ENCODE results near the gene PKDCC. TPM values are rescaled to one million over a fixed set of nuclear protein-coding genes. Genes with fewer than 3 reads are reported as not detected.
"Not testable (repeated sequence)": the region's sequence is repeated elsewhere in the genome, so short reads cannot be mapped to it uniquely, and the experiment has no call there.

The PKDCC gene
- total RNA-seq, 3 donors from 2014 or later: 0.19 TPM; not detected in 2

DNA sequence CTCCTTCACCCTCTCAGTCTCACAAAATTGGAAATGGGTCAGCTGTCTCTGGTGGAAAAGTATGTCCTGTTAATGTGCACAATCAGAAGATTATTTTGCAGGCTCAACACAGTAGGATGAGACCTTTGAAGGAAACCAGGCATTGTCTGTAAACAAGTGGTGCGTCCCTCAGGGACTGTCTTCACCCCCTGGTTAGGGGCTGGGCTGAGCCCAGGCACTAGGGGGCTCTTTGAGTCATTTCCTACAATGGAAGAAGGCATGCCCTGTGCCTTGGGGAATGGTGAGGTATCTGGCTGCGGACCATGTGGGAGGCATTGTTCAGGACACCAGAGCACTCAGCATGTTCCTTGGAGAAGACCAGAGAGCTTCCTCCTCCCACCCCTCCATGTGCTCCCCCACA, 26.8 kb downstream of the PKDCC start:
- no peaks in the 10 kb centered on the region for H3K9me3 Mint-ChIP-seq
- H3K27me3 Mint-ChIP-seq (ENCODE audit: low read depth): peaks cover 25% of the 10 kb centered on the region
- H3K36me3 Mint-ChIP-seq (ENCODE audit: insufficient read depth): no peaks in the 10 kb centered on the region
- no peaks in the 10 kb centered on the region for H3K4me1 Mint-ChIP-seq (ENCODE audit: low read depth)
- ATAC-seq (no peak), DNase-seq (no peak)
- no peak overlapping the region for H3K4me3 Mint-ChIP-seq

GRCh38 chr2:42076357-42077225, 28.8 kb downstream of the PKDCC start:
- DNase-seq: no peak
- Mint-ChIP-seq H3K9me3 (no peaks in the 10 kb centered on the region), H3K4me1 (ENCODE audit: low read depth) (no peaks in the 10 kb centered on the region), H3K27me3 (ENCODE audit: low read depth) (peaks cover 19% of the 10 kb centered on the region), H3K36me3 (ENCODE audit: insufficient read depth) (no peaks in the 10 kb centered on the region), H3K4me3 (no peak overlapping the region)
- no peak for ATAC-seq

- peaks cover 18% of the 10 kb centered on the region for H3K27me3 Mint-ChIP-seq (ENCODE audit: low read depth)
Observed at GRCh38 chr2:42077343-42077742, 29.5 kb downstream of the PKDCC start.

DNA sequence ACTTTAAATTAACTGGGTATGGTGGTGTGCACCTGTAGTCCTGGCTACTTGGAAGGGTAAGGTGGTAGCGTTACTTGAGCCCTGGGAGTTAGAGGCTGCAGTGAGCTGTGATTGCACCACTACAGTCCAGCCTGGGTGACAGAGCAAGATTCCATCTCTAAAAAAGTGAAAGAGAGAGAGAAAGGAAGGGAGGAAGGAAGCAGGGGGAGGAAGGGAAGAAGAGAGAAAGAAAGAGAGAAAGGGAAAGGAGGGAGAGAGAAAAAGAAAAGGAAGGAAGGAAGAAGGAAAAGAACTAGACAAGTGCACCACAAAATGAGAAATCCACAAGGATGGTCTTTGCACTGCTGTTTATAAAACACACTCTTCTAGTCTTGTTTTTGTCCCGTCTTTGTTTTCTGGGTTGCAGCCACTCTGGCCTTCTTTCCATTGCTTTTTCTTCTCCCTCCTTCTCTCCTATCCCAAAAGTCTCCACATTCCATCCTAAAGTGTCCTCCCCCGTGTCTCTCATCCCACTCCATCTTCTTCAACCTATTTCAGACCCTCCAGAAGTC, 32.0 kb downstream of the PKDCC start:
- DNase-seq: no peak
- no peak for ATAC-seq
- no peak overlapping the region for H3K4me3 Mint-ChIP-seq
- H3K9me3 Mint-ChIP-seq: no peaks in the 10 kb centered on the region
- peaks cover 15% of the 10 kb centered on the region for H3K27me3 Mint-ChIP-seq (ENCODE audit: low read depth)
- no peaks in the 10 kb centered on the region for H3K36me3 Mint-ChIP-seq (ENCODE audit: insufficient read depth)
- peaks cover 4% of the 10 kb centered on the region for H3K4me1 Mint-ChIP-seq (ENCODE audit: low read depth)

More at GRCh38 chr2:42077343-42077742, 29.5 kb downstream of the PKDCC start:
- no peaks in the 10 kb centered on the region for H3K36me3 Mint-ChIP-seq (ENCODE audit: insufficient read depth)
- no peak overlapping the region for H3K4me3 Mint-ChIP-seq
- H3K4me1 Mint-ChIP-seq (ENCODE audit: low read depth): no peaks in the 10 kb centered on the region
- DNase-seq (no peak), ATAC-seq (no peak)
- H3K9me3 Mint-ChIP-seq: no peaks in the 10 kb centered on the region

DNA sequence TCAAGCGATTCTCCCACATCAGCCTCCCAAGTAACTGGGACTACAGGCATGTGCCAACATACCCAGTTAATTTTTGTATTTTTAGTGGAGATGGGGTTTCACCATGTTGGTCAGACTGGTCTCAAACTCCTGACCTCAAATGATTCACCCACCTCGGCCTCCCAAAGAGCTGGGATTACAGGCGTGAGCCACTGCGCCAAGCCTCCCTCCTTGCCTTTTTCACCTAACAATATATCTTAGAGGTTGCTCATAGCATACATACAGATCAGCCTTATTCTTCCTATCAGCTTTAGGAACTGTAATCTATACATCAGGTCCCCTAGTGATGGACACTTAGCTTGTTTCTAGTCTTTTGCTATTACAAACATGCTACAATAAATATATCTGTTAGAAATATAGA, 33.3 kb downstream of the PKDCC start:
- not testable (repeated sequence) for H3K9me3 Mint-ChIP-seq; H3K4me3 Mint-ChIP-seq; H3K36me3 Mint-ChIP-seq (ENCODE audit: insufficient read depth); ATAC-seq; DNase-seq; H3K4me1 Mint-ChIP-seq (ENCODE audit: low read depth)
- peaks cover 18% of the 10 kb centered on the region for H3K27me3 Mint-ChIP-seq (ENCODE audit: low read depth)

- Mint-ChIP-seq H3K36me3 (ENCODE audit: insufficient read depth) (no peaks in the 10 kb centered on the region), H3K4me3 (no peak overlapping the region), H3K9me3 (no peaks in the 10 kb centered on the region), H3K4me1 (ENCODE audit: low read depth) (peaks cover 6% of the 10 kb centered on the region), H3K27me3 (ENCODE audit: low read depth) (peaks cover 16% of the 10 kb centered on the region)
- ATAC-seq (no peak), DNase-seq (no peak)
Observed at GRCh38 chr2:42082016-42082415, 34.2 kb downstream of the PKDCC start.

GRCh38 chr2:42084231-42084671, 36.4 kb downstream of the PKDCC start:
- Mint-ChIP-seq H3K36me3 (ENCODE audit: insufficient read depth) (no peaks in the 10 kb centered on the region), H3K4me1 (ENCODE audit: low read depth) (peaks cover 6% of the 10 kb centered on the region), H3K9me3 (no peaks in the 10 kb centered on the region), H3K4me3 (no peak overlapping the region), H3K27me3 (ENCODE audit: low read depth) (peaks cover 9% of the 10 kb centered on the region)
- DNase-seq (no peak), ATAC-seq (no peak)

DNA sequence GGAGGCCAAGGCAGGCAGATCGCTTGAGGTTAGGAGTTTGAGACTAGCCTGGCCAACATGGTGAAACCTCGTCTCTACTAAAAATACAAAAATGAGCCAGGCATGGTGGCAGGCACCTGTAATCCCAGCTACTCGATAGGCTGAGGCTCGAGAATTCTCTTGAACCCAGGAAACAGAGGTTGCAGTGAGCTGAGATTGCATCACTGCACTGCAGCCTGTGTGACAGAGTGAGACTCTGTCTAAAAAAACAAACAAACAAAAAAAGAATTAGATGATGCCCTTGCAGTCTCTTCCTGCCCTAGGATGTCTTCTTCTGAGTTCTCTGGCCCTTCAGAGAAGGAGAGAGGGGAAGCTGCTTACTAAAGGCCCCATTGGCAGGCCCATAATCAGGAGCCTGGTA, 37.2 kb downstream of the PKDCC start:
- DNase-seq; ATAC-seq; H3K27me3 Mint-ChIP-seq (ENCODE audit: low read depth); H3K9me3 Mint-ChIP-seq; H3K4me3 Mint-ChIP-seq; H3K36me3 Mint-ChIP-seq (ENCODE audit: insufficient read depth); H3K4me1 Mint-ChIP-seq (ENCODE audit: low read depth): not testable (repeated sequence)

- Mint-ChIP-seq H3K27me3 (ENCODE audit: low read depth) (peaks cover 5% of the 10 kb centered on the region), H3K36me3 (ENCODE audit: insufficient read depth) (no peaks in the 10 kb centered on the region), H3K9me3 (no peaks in the 10 kb centered on the region), H3K4me3 (no peak overlapping the region), H3K4me1 (ENCODE audit: low read depth) (peaks cover 6% of the 10 kb centered on the region)
- DNase-seq (no peak), ATAC-seq (peak; percentile 29 to 62)
Observed at GRCh38 chr2:42085706-42086487, 38.1 kb downstream of the PKDCC start.

DNA sequence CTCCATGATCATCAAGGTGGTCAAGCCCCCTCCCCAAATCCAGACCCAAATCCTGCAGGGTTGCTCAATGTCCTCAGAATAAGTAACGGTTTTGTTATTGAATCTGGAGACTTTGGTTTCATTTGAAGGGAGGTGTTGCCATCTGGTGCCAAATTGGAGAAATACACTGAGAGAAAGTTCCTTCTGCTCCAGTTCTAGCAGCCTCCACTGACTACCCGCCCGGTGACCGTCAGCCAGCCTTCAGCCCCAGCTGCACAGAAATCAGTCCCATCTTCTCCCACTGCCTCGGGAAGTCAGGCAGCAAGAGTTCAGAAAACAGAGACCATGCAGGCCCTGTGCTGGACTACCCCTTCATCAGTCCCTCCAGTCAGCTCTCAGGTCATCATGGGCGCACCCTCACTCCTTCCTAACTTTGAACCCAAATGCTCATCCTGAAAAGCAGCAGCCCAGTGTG, 38.7 kb downstream of the PKDCC start:
- Mint-ChIP-seq H3K4me3 (no peak overlapping the region), H3K27me3 (ENCODE audit: low read depth) (peaks cover 5% of the 10 kb centered on the region), H3K9me3 (no peaks in the 10 kb centered on the region), H3K4me1 (ENCODE audit: low read depth) (peaks cover 6% of the 10 kb centered on the region), H3K36me3 (ENCODE audit: insufficient read depth) (no peaks in the 10 kb centered on the region)
- DNase-seq (no peak), ATAC-seq (peak; percentile 67 to 82)

DNA sequence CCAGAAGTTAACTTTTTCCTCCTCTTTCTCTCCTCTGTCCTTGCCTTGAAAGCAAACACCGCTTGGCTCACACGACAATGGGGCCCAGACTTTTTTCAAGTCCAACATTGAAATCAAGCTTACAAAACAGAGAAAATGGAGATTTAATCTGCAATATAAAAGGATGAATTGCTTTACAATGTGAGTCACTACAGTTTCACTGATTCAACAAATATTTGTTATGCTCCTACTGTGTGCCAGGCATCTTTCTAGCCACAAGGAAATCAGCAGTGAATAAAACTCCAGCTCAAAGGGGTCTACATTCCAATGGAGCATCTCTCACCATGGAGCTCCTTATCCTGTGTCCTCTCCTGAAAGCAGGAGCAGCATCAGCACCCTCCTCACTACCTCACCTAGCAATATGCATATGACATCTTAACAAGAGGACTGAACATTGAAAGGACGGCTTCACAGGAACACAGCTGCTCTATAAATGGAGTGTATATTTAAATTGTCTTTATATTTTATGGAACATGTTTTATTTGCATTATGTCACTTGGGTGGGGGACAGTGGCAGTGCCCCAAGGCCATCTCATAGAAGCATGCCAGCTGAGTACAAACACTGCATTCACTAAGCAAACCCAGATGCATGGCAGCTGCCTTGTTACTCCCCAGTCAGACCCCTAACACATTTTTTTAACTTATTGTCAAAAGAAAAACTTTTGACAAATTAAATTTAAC, 39.5 kb downstream of the PKDCC start:
- Mint-ChIP-seq H3K9me3 (no peaks in the 10 kb centered on the region), H3K27me3 (ENCODE audit: low read depth) (peaks cover 5% of the 10 kb centered on the region), H3K36me3 (ENCODE audit: insufficient read depth) (no peaks in the 10 kb centered on the region), H3K4me1 (ENCODE audit: low read depth) (peaks cover 7% of the 10 kb centered on the region), H3K4me3 (no peak overlapping the region)
- DNase-seq (no peak), ATAC-seq (no peak)

- DNase-seq (no peak), ATAC-seq (no peak)
- Mint-ChIP-seq H3K4me3 (no peak overlapping the region), H3K36me3 (ENCODE audit: insufficient read depth) (no peaks in the 10 kb centered on the region), H3K9me3 (no peaks in the 10 kb centered on the region), H3K27me3 (ENCODE audit: low read depth) (peaks cover 5% of the 10 kb centered on the region), H3K4me1 (ENCODE audit: low read depth) (peaks cover 5% of the 10 kb centered on the region)
Observed at GRCh38 chr2:42087857-42088195, 40.0 kb downstream of the PKDCC start.

DNA sequence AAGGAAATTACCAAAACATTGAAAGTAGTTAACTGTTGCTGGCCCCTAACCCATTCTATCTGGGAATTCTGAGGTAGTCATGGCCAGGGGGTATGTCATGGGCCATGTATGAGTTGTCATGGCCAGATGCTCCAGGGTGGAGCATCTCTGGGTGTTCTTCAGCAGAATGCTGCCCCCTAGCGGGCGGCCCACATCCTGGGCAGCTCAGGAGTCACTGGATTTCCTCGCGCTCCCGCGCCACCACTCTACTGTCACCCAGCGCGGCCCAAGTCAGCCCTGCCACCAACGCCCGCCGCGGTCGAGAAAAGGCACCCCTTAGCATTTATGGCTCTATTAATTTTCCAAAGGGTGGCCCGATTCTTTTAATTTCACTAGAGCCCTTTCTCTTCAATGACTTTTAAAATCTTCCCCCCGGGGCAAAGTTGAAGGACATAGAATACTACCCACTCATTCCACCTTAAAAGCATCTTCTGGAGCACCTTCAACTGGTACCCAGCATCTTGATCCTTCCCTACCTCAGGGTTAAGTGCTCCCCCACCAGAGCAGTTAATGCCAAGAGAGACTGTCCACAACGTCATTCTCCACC, 41.6 kb downstream of the PKDCC start:
- no peaks in the 10 kb centered on the region for H3K36me3 Mint-ChIP-seq (ENCODE audit: insufficient read depth)
- no peaks in the 10 kb centered on the region for H3K9me3 Mint-ChIP-seq
- H3K4me3 Mint-ChIP-seq: no peak overlapping the region
- ATAC-seq (peak; percentile 47 to 81), DNase-seq (peak; percentile 54)
- H3K27me3 Mint-ChIP-seq (ENCODE audit: low read depth): peaks cover 5% of the 10 kb centered on the region
- H3K4me1 Mint-ChIP-seq (ENCODE audit: low read depth): peaks cover 3% of the 10 kb centered on the region

DNA sequence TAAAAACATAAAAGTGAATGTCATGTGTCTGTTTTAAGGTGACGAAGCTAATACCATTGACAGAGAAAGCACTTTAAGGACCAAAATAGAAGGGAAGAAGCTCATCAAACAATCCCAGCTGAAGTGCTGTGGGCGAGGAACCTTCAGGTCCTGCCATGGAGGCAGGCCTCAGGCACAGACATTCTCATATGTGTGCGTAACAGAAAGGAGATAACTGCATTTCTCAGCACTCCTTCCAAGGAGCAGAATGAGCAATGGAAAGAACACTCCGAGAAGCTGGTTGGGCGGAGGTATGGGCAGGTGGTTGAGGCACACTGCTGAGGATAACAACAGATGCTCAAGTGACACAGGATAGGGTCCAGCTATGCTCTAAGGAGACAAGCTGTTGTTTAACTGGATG, 42.4 kb downstream of the PKDCC start:
- Mint-ChIP-seq H3K9me3 (no peaks in the 10 kb centered on the region), H3K27me3 (ENCODE audit: low read depth) (peaks cover 5% of the 10 kb centered on the region), H3K36me3 (ENCODE audit: insufficient read depth) (no peaks in the 10 kb centered on the region), H3K4me3 (no peak overlapping the region), H3K4me1 (ENCODE audit: low read depth) (peaks cover 3% of the 10 kb centered on the region)
- no peak for ATAC-seq
- DNase-seq: no peak

All from activated T-cell treated with anti-CD3 and anti-CD28 coated beads, Interleukin-2, amount 50 U/mL, for 4 hours (primary cell).